HG02943 (cell line): ENCODE results near the gene MLST8.
A peak's percentile ranks its signal among the peaks of the same experiment; 100 is the strongest.

Experiments used
- ATAC-seq: cut with Tn5 transposase; IDR thresholded peaks from one replicate; pipeline ENCODE4 v1.9.1; 2021; ENCODE audit warnings: mild to moderate bottlenecking, low read depth, moderate library complexity; ENCODE audit not compliant: unreplicated experiment

MLST8 gene

GRCh38 chr16:2206420-2206779 lies 1.1 kb downstream of the MLST8 start:
- ATAC-seq, result no peak

- no peak for ATAC-seq
Observed at GRCh38 chr16:2206780-2207433, 1.7 kb downstream of the MLST8 start.

DNA sequence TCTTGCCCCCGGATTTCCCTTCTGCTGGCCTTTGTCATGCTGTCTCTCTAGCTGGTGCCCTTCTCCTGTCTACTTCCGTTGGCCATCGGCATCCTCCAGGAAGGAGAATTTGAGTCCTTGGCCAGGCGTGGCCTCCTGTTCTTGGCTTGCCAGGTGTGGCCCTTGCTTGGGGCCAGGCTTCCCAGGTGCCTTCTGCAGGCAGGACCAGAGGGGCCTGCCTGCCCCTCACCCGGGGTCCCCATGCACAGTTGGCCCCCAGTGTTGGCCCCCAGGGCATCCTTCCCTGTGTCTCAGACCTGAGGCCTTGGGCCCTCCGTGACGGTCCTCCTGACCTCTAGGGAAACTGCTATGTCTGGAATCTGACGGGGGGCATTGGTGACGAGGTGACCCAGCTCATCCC lies 2.6 kb downstream of the MLST8 start:
- ATAC-seq, result no peak

- ATAC-seq, result no peak
Observed at GRCh38 chr16:2208308-2208707, 3.1 kb downstream of the MLST8 start.

DNA sequence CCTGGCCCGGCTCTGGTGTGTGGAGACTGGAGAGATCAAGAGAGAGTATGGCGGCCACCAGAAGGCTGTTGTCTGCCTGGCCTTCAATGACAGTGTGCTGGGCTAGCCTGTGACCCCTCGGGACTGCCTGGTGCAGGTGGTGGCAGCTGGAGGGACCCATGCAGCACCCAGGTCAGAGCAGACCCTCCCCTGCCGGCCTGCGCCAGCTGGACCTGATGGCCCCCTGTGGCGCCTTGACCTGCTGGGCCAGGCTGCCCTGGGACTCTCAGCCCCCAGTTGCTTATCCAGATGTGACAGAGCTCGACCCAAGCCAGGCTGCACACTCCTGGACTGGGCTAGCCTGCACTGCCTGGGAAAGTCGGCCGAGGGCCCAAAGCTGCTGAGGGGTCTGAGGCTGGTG lies 3.5 kb downstream of the MLST8 start:
- ATAC-seq, result no peak

- no peak for ATAC-seq
Observed at GRCh38 chr16:2209258-2210008, 4.2 kb downstream of the MLST8 start.

GRCh38 chr16:2210009-2210332 lies 4.7 kb downstream of the MLST8 start:
- ATAC-seq, result no peak

- no peak for ATAC-seq
Observed at GRCh38 chr16:2210386-2211365, 5.4 kb downstream of the MLST8 start, which contains the start of gene BRICD5. Gene BRICD5, minus strand, starts transcription at chr16:2210863. Its CDS starts 30 bp downstream, at chr16:2210833.

- ATAC-seq, result no peak
Observed at GRCh38 chr16:2211923-2212347, 6.7 kb downstream of the MLST8 start.

DNA sequence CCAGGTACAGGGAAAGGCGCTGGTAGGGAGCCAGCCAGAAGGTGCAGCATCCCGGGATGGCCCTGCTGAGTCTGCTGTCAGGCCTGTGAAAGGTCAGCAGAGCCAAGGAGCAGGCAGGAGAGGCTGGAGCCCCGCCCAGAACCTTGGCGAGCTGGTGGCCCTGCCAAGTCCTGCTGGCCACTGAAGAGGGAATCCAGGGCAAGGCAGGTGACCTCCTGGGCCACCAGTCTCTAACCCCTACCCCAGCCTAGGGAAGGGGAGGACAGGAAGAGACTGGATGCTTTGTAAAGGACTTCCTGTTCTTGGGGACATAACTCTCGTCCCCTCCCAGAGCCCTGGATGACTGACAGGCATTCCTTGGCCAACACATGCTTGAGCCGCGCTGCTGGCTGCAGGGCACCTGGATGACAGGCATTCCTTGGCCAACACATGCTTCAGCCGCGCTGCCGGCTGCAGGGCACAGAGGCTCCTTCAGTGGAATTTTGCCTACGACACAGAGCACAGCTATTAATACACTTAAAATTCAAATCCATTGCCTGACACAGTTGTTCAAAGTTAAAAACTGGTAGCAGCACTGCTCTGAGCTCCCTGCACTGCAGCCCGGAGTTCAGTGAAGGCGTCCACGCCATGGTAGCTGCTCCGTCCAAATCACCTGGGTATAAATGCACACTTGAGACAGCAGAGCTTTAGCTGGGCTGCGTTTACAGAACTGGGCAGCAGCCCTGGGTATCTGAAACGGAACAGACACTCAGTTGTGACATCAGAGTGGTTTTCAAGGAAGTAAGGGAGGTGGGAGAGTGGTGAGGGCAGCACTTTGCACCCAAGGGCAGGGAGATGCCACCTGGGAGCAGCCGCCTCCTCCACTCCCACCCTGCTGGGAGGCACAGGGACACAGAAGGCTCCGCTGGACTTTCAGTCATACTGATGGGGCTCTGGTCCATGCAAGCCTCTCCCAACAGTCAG lies 7.4 kb downstream of the MLST8 start:
- no peak for ATAC-seq

DNA sequence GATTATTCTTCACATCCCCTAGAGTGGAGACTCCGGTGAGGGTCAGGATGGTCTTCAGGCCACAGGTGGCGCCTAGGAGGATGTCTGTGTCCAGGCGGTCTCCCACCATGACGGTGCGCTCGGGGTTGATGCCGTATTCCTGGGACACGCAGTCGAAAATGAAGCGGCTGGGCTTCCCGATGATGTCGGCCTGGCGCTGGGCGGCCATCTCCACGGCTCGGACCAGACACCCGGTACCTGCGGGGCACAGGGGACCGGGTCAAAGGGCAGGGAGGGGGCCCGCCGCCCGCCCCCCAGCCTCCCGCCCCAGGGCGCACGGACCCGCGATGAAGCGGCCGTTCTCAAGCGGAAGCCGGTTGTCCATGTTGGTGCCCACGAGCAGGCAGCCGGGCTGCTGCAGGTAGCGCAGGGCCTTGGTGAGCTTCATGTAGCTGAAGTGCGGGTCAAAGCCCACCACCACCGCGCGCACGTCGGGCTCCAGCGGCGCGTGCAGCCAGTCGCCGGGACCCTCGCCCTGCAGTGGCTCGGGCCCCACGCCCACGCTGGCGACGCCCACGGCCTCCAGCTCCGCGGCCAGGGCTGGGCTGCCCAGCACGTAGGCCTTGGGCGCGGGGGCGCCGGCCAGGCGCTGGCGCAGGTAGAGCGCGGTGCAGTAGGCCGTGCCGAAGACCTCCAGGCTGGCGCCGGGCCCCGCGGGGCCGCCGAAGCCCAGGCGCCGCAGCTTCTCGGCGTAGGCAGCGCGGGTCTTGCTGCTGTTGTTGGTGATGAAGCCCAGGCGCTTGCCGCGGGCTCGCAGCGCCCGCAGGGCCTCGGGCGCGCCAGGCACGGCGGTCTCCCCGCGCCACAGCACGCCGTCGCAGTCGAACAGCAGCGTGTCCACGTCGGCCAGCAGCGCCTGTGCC lies 8.8 kb downstream of the MLST8 start:
- ATAC-seq, result peak; percentile 3

DNA sequence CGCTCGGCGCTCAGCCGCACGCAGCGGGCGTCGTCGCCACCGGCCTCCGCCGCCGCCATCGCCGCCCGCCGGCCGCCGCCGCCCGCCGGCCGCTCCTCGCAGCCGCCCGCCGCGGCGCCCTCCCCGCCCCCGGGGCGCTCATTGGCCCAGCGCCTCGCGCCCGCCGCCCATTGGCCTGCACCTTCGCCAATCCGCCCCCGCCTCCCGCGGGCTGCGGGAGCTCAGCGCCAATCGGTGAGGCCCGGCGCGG lies 9.4 kb downstream of the MLST8 start, which contains the start of gene PGP:
Gene PGP, minus strand, starts transcription at position 122 of the 250 bp plus-strand sequence. Its CDS starts 63 bp downstream, at position 59.
- ATAC-seq, result no peak

DNA sequence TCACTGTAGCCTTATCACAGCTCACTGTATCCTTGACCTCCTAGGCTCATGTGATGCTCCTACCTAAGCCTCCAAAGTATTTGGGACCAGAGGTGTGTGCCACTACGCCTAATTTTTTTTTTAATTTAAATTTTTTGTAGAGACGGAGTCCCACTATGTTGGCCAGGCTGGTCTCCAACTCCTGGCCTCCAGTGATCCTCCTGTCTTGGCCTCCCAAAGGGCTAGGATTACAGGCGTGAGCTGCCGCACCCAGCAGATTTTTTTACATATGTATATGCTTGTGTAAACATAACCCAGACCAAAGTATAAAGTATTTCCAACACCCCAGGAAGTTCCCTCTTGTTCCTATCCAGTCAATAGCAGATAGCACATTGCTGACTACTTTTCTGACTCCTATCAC lies 11.1 kb downstream of the MLST8 start:
- ATAC-seq, result no peak

DNA sequence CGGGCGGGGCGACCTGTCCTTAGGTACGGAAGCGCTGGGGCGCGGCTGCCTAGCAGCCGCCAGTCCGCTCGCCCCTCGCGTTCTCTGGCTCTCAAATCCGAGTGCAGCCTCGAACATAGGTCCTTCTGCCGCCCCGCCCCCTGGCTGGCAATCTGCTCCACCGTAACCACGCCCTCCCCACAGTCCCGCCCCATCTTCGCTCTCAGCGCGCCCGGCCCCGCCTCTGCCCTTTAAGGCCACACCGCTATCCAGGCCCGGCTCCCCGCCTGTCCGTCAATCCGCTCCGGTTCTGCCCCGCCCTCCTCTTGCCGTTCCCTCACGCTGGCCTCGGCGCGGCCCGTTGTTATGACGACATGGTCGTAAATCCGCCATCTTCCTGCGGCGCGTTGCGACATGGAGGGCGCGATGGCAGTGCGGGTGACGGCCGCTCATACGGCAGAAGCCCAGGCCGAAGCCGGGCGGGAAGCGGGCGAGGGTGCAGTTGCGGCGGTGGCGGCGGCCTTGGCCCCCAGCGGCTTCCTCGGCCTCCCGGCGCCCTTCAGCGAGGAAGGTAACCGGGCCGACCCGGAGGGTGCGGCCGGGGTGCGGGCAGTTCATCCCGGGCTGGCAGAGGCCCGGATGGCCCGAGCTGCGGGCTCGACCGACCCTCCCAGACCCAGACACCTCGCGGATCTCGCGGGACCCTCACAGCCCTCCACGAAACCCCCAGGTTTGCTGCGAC lies 18.1 kb downstream of the MLST8 start, which contains the start of gene E4F1:
Gene E4F1, plus strand, starts transcription at position 371 of the 721 bp plus-strand sequence. Its CDS starts 23 bp downstream, at position 394.
- ATAC-seq, result peak; percentile 94

- ATAC-seq, result peak; percentile 15
Observed at GRCh38 chr16:2223942-2224486, 18.8 kb downstream of the MLST8 start.

- ATAC-seq, result no peak
Observed at GRCh38 chr16:2226245-2226793, 21.1 kb downstream of the MLST8 start.

DNA sequence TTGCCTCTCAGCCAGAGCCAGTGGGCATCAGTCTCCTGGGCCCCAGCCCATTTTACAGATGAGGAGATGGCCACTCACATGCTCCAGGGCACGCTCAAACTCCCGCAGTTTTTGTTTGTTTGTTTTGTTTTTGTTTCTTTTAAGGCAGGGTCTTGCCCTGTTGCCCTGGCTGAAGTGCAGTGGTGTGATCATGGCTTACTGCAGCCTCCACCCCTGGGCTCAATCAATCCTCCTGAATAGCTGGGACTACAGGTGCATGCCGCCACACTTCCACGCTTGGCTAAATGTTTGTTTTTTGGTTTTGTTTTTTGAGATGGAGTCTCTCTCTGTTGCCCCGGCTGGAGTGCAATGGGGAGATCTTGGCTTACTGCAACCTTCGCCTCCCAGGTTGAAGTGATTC lies 21.7 kb downstream of the MLST8 start:
- ATAC-seq, result no peak
